PC-3 (cell line): ENCODE results near the gene KDM4B. TPM values are rescaled to one million over a fixed set of nuclear protein-coding genes. Genes with fewer than 3 reads are reported as not detected.

Experiments
- ATAC-seq: fragments of 200-7000 bp; cut with Tn5 transposase; 2 replicates; pipeline ENCODE4 v1.9.1; 2020; ENCODE audit warnings: mild to moderate bottlenecking, moderate library complexity
- Bru-seq: library from RNA; stranded (reverse); fragments of 400-500 nt; gene quantifications from one replicate; lab custom pipeline; 2021; lab: Mats Ljungman, UMichigan
- BruChase-seq, 2 experiments: library from RNA; stranded (reverse); fragments of 400-500 nt; gene quantifications; one replicate each; lab custom pipeline; 2021; lab: Mats Ljungman, UMichigan
- BruUV-seq: library from RNA; stranded (reverse); fragments of 400-500 nt; replicated peaks from 2 replicates; lab custom pipeline; 2021; lab: Mats Ljungman, UMichigan
- CTCF ChIA-PET: fragments of 300-600 bp; sonication (Branson Sonifier 250); formaldehyde crosslinking; loops from one replicate; lab custom pipeline; 2022; ENCODE audit warnings: antibody characterized with exemption; lab: Charles Lee
- POLR2A ChIA-PET: fragments of 300-600 bp; sonication (Branson Sonifier 250); formaldehyde crosslinking; loops from one replicate; lab custom pipeline; 2022; ENCODE audit warnings: antibody characterized with exemption; ENCODE audit not compliant: unreplicated experiment; lab: Charles Lee
- DNase-seq: peaks from one replicate; pipeline ENCODE4 v3.0.0-alpha.2; 2015
- H2AFZ ChIP-seq: fragments of 300-600 bp; sonication (generic); 2 replicates; pipeline ENCODE4 v1.6.0; 2016; ENCODE audit warnings: antibody characterized with exemption, low read length
- H3F3A ChIP-seq: fragments of 300-600 bp; sonication (generic); one replicate; pipeline ENCODE4 v1.6.0; 2017; ENCODE audit warnings: antibody characterized with exemption, low read length, control low read depth, mild to moderate bottlenecking; ENCODE audit not compliant: unreplicated experiment
- H3K27ac ChIP-seq: fragments of 300-600 bp; sonication (generic); 2 replicates; pipeline ENCODE4 v1.5.1; 2016; ENCODE audit warnings: mild to moderate bottlenecking, low read length
- H3K27me3 ChIP-seq: fragments of 300-600 bp; sonication (generic); 2 replicates; pipeline ENCODE4 v1.6.1; 2016; ENCODE audit warnings: low read length, mixed read lengths
- H3K36me3 ChIP-seq: fragments of 300-600 bp; sonication (generic); 2 replicates; pipeline ENCODE4 v1.6.1; 2016; ENCODE audit warnings: low read depth, mixed run types, low read length, mixed read lengths
- H3K4me1 ChIP-seq: fragments of 300-600 bp; sonication (generic); 2 replicates; pipeline ENCODE4 v1.5.1; 2016; ENCODE audit warnings: low read length; ENCODE audit not compliant: insufficient read depth
- H3K4me2 ChIP-seq: fragments of 300-600 bp; sonication (generic); 2 replicates; pipeline ENCODE4 v1.6.0; 2016; ENCODE audit warnings: low read length
- H3K4me3 ChIP-seq: fragments of 300-600 bp; sonication (generic); 2 replicates; pipeline ENCODE4 v1.5.1; 2016; ENCODE audit warnings: mild to moderate bottlenecking, low read length, mixed read lengths
- H3K79me2 ChIP-seq: fragments of 300-600 bp; sonication (generic); 2 replicates; pipeline ENCODE4 v1.6.1; 2017; ENCODE audit warnings: low read length, mixed read lengths
- H3K9ac ChIP-seq: fragments of 300-600 bp; sonication (generic); 2 replicates; pipeline ENCODE4 v1.6.0; 2016; ENCODE audit warnings: mild to moderate bottlenecking, low read length
- H3K9me2 ChIP-seq: fragments of 300-600 bp; sonication (generic); replicated peaks from 2 replicates; pipeline ENCODE4 v1.6.1; 2016; ENCODE audit warnings: mixed run types, low read length, mixed read lengths
- H3K9me3 ChIP-seq: fragments of 300-600 bp; sonication (generic); 2 replicates; pipeline ENCODE4 v1.6.1; 2016; ENCODE audit warnings: low read length, mixed read lengths
- H4K20me1 ChIP-seq: fragments of 300-600 bp; sonication (generic); 2 replicates; pipeline ENCODE4 v1.6.1; 2016; ENCODE audit warnings: low read length, mixed read lengths
- EZH2 ChIP-seq: fragments of 300-600 bp; sonication (generic); IDR thresholded peaks from one replicate; pipeline ENCODE4 v1.6.1; 2017; ENCODE audit warnings: antibody characterized with exemption, mild to moderate bottlenecking, low read length; ENCODE audit not compliant: unreplicated experiment
- EZH2phosphoT487 ChIP-seq: fragments of 300-600 bp; sonication (generic); IDR thresholded peaks from 2 replicates; pipeline ENCODE4 v1.6.1; 2018; ENCODE audit warnings: mild to moderate bottlenecking, antibody characterized with exemption, low read length, borderline replicate concordance
- intact Hi-C: fragments of 100-400 bp; cut with micrococcal nuclease; formaldehyde crosslinking; loops from 2 replicates; pipeline ENCODE4 v1.9.0; 2023
- long read RNA-seq: library from polyadenylated mRNA; unstranded; transcript quantifications from one replicate; pipeline ENCODE4 v2.0.0, GENCODE V29; 2021; ENCODE audit not compliant: unreplicated experiment
- total RNA-seq: library from RNA; depleted of rRNA; stranded (reverse); fragments of >200 nt; gene quantifications from 2 replicates; pipeline ENCODE4 v1.2.3, GENCODE V29; 2014; rRNA removed
- TF ChIP-seq, protein P1 (sequence below): fragments of 300-600 bp; sonication (generic); conservative IDR thresholded peaks from 2 replicates; pipeline ENCODE4 v1.5.1; 2017; ENCODE audit warnings: antibody characterized with exemption, low read depth, mild to moderate bottlenecking, low read length

The KDM4B gene
- total RNA-seq: 19.8 and 31.6 TPM in 2 replicates
- Bru-seq, nascent RNA: percentile 73 among the genes with signal in this experiment
- BruChase-seq, experiment 1, labeled RNA remaining after a 6-hour chase: percentile 68 among the genes with signal in this experiment
- BruChase-seq, experiment 2, labeled RNA remaining after a 2-hour chase: percentile 73 among the genes with signal in this experiment
- long read RNA-seq, full-length matches to known transcripts: 29 of 139 reads
- long read RNA-seq, partial matches to known transcripts: 33 of 139 reads
- long read RNA-seq, other reads (novel, unspliced or antisense): 77 of 139 reads

DNA sequence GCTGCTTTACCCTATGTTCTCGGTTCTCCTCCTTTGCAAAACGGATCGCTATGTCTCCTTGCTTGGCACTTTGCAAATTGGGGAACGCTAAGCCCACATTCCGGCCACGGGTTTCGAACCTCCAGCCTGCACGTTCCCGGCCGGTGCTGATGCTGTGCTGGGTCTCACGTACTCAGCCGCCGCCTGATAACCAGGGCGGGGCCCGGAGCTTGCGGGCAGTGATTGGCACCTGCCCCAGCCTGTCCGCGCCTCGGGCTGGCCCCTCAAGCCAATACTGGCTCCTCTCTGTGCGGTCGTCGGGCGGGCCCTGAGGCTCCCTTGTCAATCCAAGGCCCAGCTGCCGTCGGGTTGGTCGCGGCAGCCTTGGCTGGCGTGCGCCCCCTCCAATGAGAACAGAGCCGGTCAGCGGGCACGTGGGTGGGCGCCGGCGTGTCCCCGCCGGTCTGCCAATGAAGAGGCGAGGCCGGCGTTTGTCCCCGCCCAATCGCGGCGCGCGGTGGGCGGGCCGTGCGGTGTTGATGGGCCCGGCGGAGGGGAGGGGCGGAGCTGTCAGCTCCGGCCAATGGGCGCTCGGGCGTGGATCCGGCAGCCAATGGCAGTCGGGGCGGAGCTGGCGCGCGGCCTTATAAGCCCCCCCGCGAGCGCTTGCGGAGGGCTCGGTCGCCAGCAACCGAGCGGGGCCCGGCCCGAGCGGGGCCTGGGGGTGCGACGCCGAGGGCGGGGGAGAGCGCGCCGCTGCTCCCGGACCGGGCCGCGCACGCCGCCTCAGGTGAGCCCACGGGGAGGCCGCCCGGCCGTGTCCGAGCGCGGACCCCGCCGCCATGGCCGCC is at the start of gene KDM4B:
KDM4B (plus strand) TSS at position 652 of the 830 bp plus-strand sequence. CDS start 63,778 bp downstream, outside the sequence.
- H3K27me3 ChIP-seq: no peaks in the 10 kb centered on the region
- peaks cover 16% of the 10 kb centered on the region for H3F3A ChIP-seq
- POLR2A ChIA-PET: interaction anchor here (0.5 to 0.9 kb wide), 5 partner anchors 17 to 290 kb away, joined by 3 to 5 read pairs (median 3); no protein-coding TSS in a partner anchor
- H3K9me3 ChIP-seq: no peaks in the 10 kb centered on the region
- H3K9me2 ChIP-seq: no peaks in the 10 kb centered on the region
- peak; percentile 100 for DNase-seq
- peak within 1 kb of the TSS; percentile 84 for H3K4me3 ChIP-seq
- BruUV-seq: no TSS peak
- peak within 1 kb of the TSS; percentile 98 for H3K4me2 ChIP-seq
- peaks cover 36% of the 10 kb centered on the region for H4K20me1 ChIP-seq
- intact Hi-C loops: no loop called here
- TF ChIP-seq EZH2: no peak
- TF ChIP-seq EZH2phosphoT487: no peak
- TF ChIP-seq, protein P1, sequence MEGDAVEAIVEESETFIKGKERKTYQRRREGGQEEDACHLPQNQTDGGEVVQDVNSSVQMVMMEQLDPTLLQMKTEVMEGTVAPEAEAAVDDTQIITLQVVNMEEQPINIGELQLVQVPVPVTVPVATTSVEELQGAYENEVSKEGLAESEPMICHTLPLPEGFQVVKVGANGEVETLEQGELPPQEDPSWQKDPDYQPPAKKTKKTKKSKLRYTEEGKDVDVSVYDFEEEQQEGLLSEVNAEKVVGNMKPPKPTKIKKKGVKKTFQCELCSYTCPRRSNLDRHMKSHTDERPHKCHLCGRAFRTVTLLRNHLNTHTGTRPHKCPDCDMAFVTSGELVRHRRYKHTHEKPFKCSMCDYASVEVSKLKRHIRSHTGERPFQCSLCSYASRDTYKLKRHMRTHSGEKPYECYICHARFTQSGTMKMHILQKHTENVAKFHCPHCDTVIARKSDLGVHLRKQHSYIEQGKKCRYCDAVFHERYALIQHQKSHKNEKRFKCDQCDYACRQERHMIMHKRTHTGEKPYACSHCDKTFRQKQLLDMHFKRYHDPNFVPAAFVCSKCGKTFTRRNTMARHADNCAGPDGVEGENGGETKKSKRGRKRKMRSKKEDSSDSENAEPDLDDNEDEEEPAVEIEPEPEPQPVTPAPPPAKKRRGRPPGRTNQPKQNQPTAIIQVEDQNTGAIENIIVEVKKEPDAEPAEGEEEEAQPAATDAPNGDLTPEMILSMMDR: no peak
- H3K36me3 ChIP-seq: no peaks in the 10 kb centered on the region; the same call in 1 of the 2 replicates
- peaks cover 33% of the 10 kb centered on the region for H3K4me1 ChIP-seq
- peaks cover 43% of the 10 kb centered on the region for H3K79me2 ChIP-seq
- peak within 1 kb of the TSS; percentile 72 for H3K9ac ChIP-seq
- no peak within 1 kb of the TSS for H3K27ac ChIP-seq
- CTCF ChIA-PET: interaction anchor here (0.6 to 0.9 kb wide), 3 partner anchors 57 to 410 kb away, joined by 3 to 4 read pairs (median 4); no protein-coding TSS in a partner anchor
- ATAC-seq: peak; percentile 86
- H2AFZ ChIP-seq: peak within 1 kb of the TSS; percentile 69

GRCh38 chr19:4922530-4923275 is 46.2 kb upstream of the KDM4B start:
- no TSS peak for BruUV-seq
- Histone ChIP-seq H3K4me1 (no peaks in the 10 kb centered on the region; the same call in 1 of the 2 replicates), H3K4me2 (no peak overlapping the region), H3K36me3 (peaks cover 38% of the 10 kb centered on the region), H2AFZ (no peak overlapping the region), H3K9me3 (no peaks in the 10 kb centered on the region), H3K79me2 (peaks cover 98% of the 10 kb centered on the region), H4K20me1 (peaks cover 61% of the 10 kb centered on the region), H3F3A (no peaks in the 10 kb centered on the region), H3K9ac (no peak overlapping the region), H3K27ac (no peak overlapping the region), H3K4me3 (no peak overlapping the region), H3K27me3 (no peaks in the 10 kb centered on the region), H3K9me2 (no peaks in the 10 kb centered on the region)
- no peak for DNase-seq
- no peak for ATAC-seq
- POLR2A ChIA-PET: no interaction called here
- CTCF ChIA-PET: no interaction called here
- intact Hi-C loops: no loop called here
- no peak for TF ChIP-seq EZH2
- TF ChIP-seq EZH2phosphoT487: no peak
- TF ChIP-seq, protein P1: no peak
